Osteocyte (in vitro differentiated cells): ENCODE measurements around the gene CPXM1. TPM values are rescaled to one million over a fixed set of nuclear protein-coding genes. Genes with fewer than 3 reads are reported as not detected.
"Not testable (repeated sequence)": the region's sequence is repeated elsewhere in the genome, so short reads cannot be mapped to it uniquely, and the experiment has no call there.

Experiments
- DNase-seq: peaks from one replicate; pipeline ENCODE4 v3.0.0; 2021; ENCODE audit warnings: mixed read lengths; ENCODE audit not compliant: unreplicated experiment; ENCODE audit errors: extremely low spot score
- H3K27ac Mint-ChIP-seq: one replicate; pipeline ENCODE4 v1.8.0; 2021; ENCODE audit warnings: mild to moderate bottlenecking, mixed read lengths; ENCODE audit not compliant: unreplicated experiment
- H3K27me3 Mint-ChIP-seq: one replicate; pipeline ENCODE4 v1.8.0; 2021; ENCODE audit warnings: mixed read lengths; ENCODE audit not compliant: unreplicated experiment
- H3K36me3 Mint-ChIP-seq: one replicate; pipeline ENCODE4 v1.8.0; 2021; ENCODE audit warnings: mixed read lengths; ENCODE audit not compliant: unreplicated experiment
- H3K4me1 Mint-ChIP-seq: one replicate; pipeline ENCODE4 v1.8.0; 2021; ENCODE audit warnings: mixed read lengths; ENCODE audit not compliant: unreplicated experiment
- H3K4me3 Mint-ChIP-seq: one replicate; pipeline ENCODE4 v1.8.0; 2021; ENCODE audit warnings: mild to moderate bottlenecking, moderate library complexity, mixed read lengths; ENCODE audit not compliant: unreplicated experiment
- H3K9me3 Mint-ChIP-seq: one replicate; pipeline ENCODE4 v1.8.0; 2021; ENCODE audit warnings: mixed read lengths; ENCODE audit not compliant: unreplicated experiment
- CTCF ChIP-seq: fragments of 200-600 bp; sonication (generic); IDR thresholded peaks from 2 replicates; pipeline ENCODE4 v1.5.0; 2021; ENCODE audit warnings: antibody characterized with exemption, mild to moderate bottlenecking, moderate library complexity
- total RNA-seq: library from RNA; stranded (reverse); gene quantifications from 2 replicates; pipeline ENCODE4 v1.2.1, GENCODE V29; 2021

CPXM1 gene
- total RNA-seq, 1 donor from 2014 or later: 84.0 TPM

- no peak for DNase-seq
- peaks cover 10% of the 10 kb centered on the region for H3K4me1 Mint-ChIP-seq
- H3K27me3 Mint-ChIP-seq: peaks cover 7% of the 10 kb centered on the region
Observed at GRCh38 chr20:2833761-2834160, 33.3 kb upstream of the CPXM1 start.

GRCh38 chr20:2831206-2831605 lies 30.8 kb upstream of the CPXM1 start:
- Mint-ChIP-seq H3K27me3 (peaks cover 14% of the 10 kb centered on the region), H3K27ac (peak overlapping the region; percentile 87), H3K4me1 (peaks cover 10% of the 10 kb centered on the region)
- H3K36me3 Mint-ChIP-seq, H3K9me3 Mint-ChIP-seq, H3K4me3 Mint-ChIP-seq, DNase-seq: not testable (repeated sequence)

More at GRCh38 chr20:2833761-2834160, 33.3 kb upstream of the CPXM1 start:
- Mint-ChIP-seq H3K4me3 (no peak overlapping the region), H3K9me3 (no peaks in the 10 kb centered on the region), H3K27ac (no peak overlapping the region), H3K36me3 (peaks cover 22% of the 10 kb centered on the region)
- no peak for TF ChIP-seq CTCF

- no peak overlapping the region for H3K4me3 Mint-ChIP-seq
- no peak overlapping the region for H3K27ac Mint-ChIP-seq
- H3K4me1 Mint-ChIP-seq: peaks cover 15% of the 10 kb centered on the region
- H3K27me3 Mint-ChIP-seq: peaks cover 14% of the 10 kb centered on the region
- no peaks in the 10 kb centered on the region for H3K36me3 Mint-ChIP-seq
- H3K9me3 Mint-ChIP-seq: no peaks in the 10 kb centered on the region
- no peak for TF ChIP-seq CTCF
- no peak for DNase-seq
Observed at GRCh38 chr20:2829376-2829775, 28.9 kb upstream of the CPXM1 start.

- peaks cover 12% of the 10 kb centered on the region for H3K4me1 Mint-ChIP-seq
- no peak overlapping the region for H3K4me3 Mint-ChIP-seq
- H3K9me3 Mint-ChIP-seq: no peaks in the 10 kb centered on the region
- DNase-seq: no peak
- peaks cover 14% of the 10 kb centered on the region for H3K27me3 Mint-ChIP-seq
- TF ChIP-seq CTCF: no peak
- H3K36me3 Mint-ChIP-seq: no peaks in the 10 kb centered on the region
- no peak overlapping the region for H3K27ac Mint-ChIP-seq
Observed at GRCh38 chr20:2826655-2827054, 26.2 kb upstream of the CPXM1 start.

- TF ChIP-seq CTCF: no peak
- Mint-ChIP-seq H3K36me3 (no peaks in the 10 kb centered on the region), H3K4me1 (peaks cover 12% of the 10 kb centered on the region), H3K27me3 (peaks cover 14% of the 10 kb centered on the region), H3K4me3 (no peak overlapping the region), H3K9me3 (no peaks in the 10 kb centered on the region), H3K27ac (no peak overlapping the region)
- no peak for DNase-seq
Observed at GRCh38 chr20:2825761-2826160, 25.3 kb upstream of the CPXM1 start.

- Mint-ChIP-seq H3K9me3 (no peaks in the 10 kb centered on the region), H3K27me3 (no peaks in the 10 kb centered on the region), H3K27ac (no peak overlapping the region), H3K4me3 (no peak overlapping the region), H3K36me3 (no peaks in the 10 kb centered on the region), H3K4me1 (peaks cover 43% of the 10 kb centered on the region)
- no peak for TF ChIP-seq CTCF
- peak; percentile 73 for DNase-seq
Observed at GRCh38 chr20:2822073-2822472, 21.6 kb upstream of the CPXM1 start.
